SJCRH30 (cell line): ENCODE data around the gene MTG2. TPM values are rescaled to one million over a fixed set of nuclear protein-coding genes. Genes with fewer than 3 reads are reported as not detected.
A peak's percentile ranks its signal among the peaks of the same experiment; 100 is the strongest.

Experiments
- DNase-seq, 2 experiments: peaks; one replicate each; pipeline ENCODE4 v3.0.0-alpha.2; 2015 to 2020
- H3K27ac ChIP-seq: fragments of 250-450 bp; sonication (Bioruptor Pico); 2 replicates; pipeline ENCODE4 v1.5.1; 2020; ENCODE audit warnings: mild to moderate bottlenecking, moderate library complexity
- H3K27me3 ChIP-seq: fragments of 250-450 bp; sonication (Bioruptor Pico); 2 replicates; pipeline ENCODE4 v1.5.1; 2020; ENCODE audit warnings: mild to moderate bottlenecking, moderate library complexity
- H3K36me3 ChIP-seq: fragments of 250-450 bp; sonication (Bioruptor Pico); 2 replicates; pipeline ENCODE4 v1.5.1; 2020; ENCODE audit warnings: mild to moderate bottlenecking, moderate library complexity
- H3K4me1 ChIP-seq: fragments of 250-450 bp; sonication (Bioruptor Pico); 2 replicates; pipeline ENCODE4 v1.5.1; 2020; ENCODE audit warnings: mild to moderate bottlenecking, moderate library complexity
- H3K4me3 ChIP-seq: fragments of 250-450 bp; sonication (Bioruptor Pico); 2 replicates; pipeline ENCODE4 v1.5.1; 2020; ENCODE audit warnings: mild to moderate bottlenecking, moderate library complexity
- H3K9me3 ChIP-seq: fragments of 250-450 bp; sonication (Bioruptor Pico); replicated peaks from 2 replicates; pipeline ENCODE4 v1.5.1; 2020; ENCODE audit warnings: mild to moderate bottlenecking, moderate library complexity
- total RNA-seq: library from RNA; depleted of rRNA; stranded (reverse); fragments of >200 nt; shearing (Covaris generic); gene quantifications from 2 replicates; pipeline ENCODE4 v1.2.3, GENCODE V29; 2014

MTG2 gene
- total RNA-seq, 1 experiment from 2014 or later = 66.2 TPM

DNA sequence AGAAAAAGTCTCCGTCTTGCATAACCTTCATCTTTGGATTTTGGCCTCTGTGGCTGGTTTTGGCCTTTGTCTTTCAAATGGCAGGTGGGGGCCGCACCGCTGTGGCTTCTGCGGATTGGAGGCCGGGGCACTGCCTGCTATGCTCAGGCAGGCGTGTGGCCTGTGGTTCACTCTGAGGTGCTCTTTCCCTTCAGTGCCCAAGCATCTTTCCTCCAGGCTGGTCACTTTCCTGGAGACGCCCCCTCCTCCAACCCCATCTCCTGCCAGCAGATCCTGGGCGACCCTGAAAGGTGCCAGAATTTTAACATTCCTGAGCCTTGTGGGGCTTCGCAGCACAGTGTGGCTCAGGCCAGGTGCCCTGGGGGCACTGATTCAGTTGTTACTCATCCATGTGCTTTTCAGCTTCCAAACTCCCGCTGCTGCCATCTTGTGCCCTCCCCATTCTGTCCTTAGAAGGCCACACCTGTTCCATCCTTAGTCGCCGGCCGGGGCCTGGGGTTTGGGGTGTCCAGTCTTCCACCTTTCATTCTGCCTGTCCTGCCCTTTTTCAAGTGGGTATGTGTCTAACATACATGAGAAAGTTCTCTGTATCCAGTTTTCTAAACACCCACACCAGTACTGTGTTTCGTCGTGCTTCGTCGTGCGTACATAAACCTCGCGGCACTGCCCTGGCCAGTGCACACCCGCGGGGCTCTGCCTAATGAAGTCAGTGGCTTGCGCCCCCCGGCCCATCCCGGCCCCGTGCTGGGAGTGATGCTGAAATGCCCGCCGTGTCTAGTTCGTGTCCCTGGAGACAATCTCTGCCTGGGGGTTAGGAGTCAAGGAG, 27.2 kb upstream of the MTG2 start:
- peaks cover 3% of the 10 kb centered on the region; the same call in 1 of the 2 replicates for H3K9me3 ChIP-seq
- no peaks in the 10 kb centered on the region for H3K27me3 ChIP-seq
- H3K27ac ChIP-seq = no peak overlapping the region
- no peak for DNase-seq
- peaks cover 68% of the 10 kb centered on the region for H3K36me3 ChIP-seq
- H3K4me1 ChIP-seq = peaks cover 7% of the 10 kb centered on the region; the same call in 1 of the 2 replicates
- H3K4me3 ChIP-seq = no peak overlapping the region

- Histone ChIP-seq H3K27ac (no peak overlapping the region), H3K4me3 (no peak overlapping the region), H3K36me3 (peaks cover 68% of the 10 kb centered on the region), H3K4me1 (peaks cover 7% of the 10 kb centered on the region; the same call in 1 of the 2 replicates), H3K9me3 (peaks cover 3% of the 10 kb centered on the region; the same call in 1 of the 2 replicates), H3K27me3 (no peaks in the 10 kb centered on the region)
- DNase-seq = no peak
These were observed 26.6 kb upstream of the MTG2 start for GRCh38 chr20:62156254-62156556.

GRCh38 chr20:62156592-62157386, 26.0 kb upstream of the MTG2 start:
- Histone ChIP-seq H3K27ac (no peak overlapping the region), H3K36me3 (peaks cover 71% of the 10 kb centered on the region), H3K4me1 (peaks cover 7% of the 10 kb centered on the region; the same call in 1 of the 2 replicates), H3K9me3 (peaks cover 3% of the 10 kb centered on the region; the same call in 1 of the 2 replicates), H3K4me3 (no peak overlapping the region), H3K27me3 (no peaks in the 10 kb centered on the region)
- peak; percentile 88 to 90 for DNase-seq

- no peaks in the 10 kb centered on the region for H3K27me3 ChIP-seq
- no peak for DNase-seq
- H3K9me3 ChIP-seq = peaks cover 3% of the 10 kb centered on the region; the same call in 1 of the 2 replicates
- H3K27ac ChIP-seq = no peak overlapping the region
- no peak overlapping the region for H3K4me3 ChIP-seq
- H3K36me3 ChIP-seq = peaks cover 72% of the 10 kb centered on the region
- H3K4me1 ChIP-seq = peaks cover 7% of the 10 kb centered on the region; the same call in 1 of the 2 replicates
These were observed 25.3 kb upstream of the MTG2 start for GRCh38 chr20:62157387-62158087.

GRCh38 chr20:62158088-62158400, 24.8 kb upstream of the MTG2 start:
- Histone ChIP-seq H3K4me1 (peaks cover 7% of the 10 kb centered on the region; the same call in 1 of the 2 replicates), H3K27me3 (no peaks in the 10 kb centered on the region), H3K4me3 (no peak overlapping the region), H3K36me3 (peaks cover 72% of the 10 kb centered on the region), H3K27ac (no peak overlapping the region), H3K9me3 (peaks cover 3% of the 10 kb centered on the region; the same call in 1 of the 2 replicates)
- no peak for DNase-seq

GRCh38 chr20:62158541-62158940, 24.3 kb upstream of the MTG2 start:
- Histone ChIP-seq H3K4me3 (no peak overlapping the region), H3K36me3 (peaks cover 70% of the 10 kb centered on the region), H3K9me3 (0 out of 2 replicates have a peak, but pooled peaks cover under 1% of the 10 kb centered on the region), H3K4me1 (peaks cover 7% of the 10 kb centered on the region; the same call in 1 of the 2 replicates), H3K27me3 (no peaks in the 10 kb centered on the region), H3K27ac (no peak overlapping the region)
- DNase-seq = no peak

DNA sequence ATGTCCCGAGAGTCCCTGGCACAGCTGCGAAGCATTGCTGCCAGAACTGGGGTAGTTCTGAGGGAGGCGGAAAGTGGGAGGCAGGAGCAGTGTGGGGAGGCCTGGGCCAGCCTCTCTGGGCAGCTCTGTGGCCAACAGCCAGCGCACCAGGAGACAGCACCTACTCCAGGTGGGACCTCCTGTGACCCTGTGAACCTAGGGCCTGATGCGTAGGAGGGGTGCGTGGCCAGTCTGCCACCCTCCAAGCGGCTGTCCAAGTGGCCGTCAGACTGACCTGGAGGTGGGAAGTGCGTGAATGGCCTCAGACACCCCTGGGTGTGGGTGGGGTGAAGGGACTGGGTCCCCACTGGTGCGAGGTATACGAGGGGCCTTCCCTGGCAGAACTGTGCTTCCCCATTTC, 23.8 kb upstream of the MTG2 start:
- H3K4me3 ChIP-seq = no peak overlapping the region
- peaks cover 7% of the 10 kb centered on the region; the same call in 1 of the 2 replicates for H3K4me1 ChIP-seq
- peaks cover 70% of the 10 kb centered on the region for H3K36me3 ChIP-seq
- H3K27ac ChIP-seq = no peak overlapping the region
- no peak for DNase-seq
- no peaks in the 10 kb centered on the region for H3K27me3 ChIP-seq
- H3K9me3 ChIP-seq = no peaks in the 10 kb centered on the region

DNA sequence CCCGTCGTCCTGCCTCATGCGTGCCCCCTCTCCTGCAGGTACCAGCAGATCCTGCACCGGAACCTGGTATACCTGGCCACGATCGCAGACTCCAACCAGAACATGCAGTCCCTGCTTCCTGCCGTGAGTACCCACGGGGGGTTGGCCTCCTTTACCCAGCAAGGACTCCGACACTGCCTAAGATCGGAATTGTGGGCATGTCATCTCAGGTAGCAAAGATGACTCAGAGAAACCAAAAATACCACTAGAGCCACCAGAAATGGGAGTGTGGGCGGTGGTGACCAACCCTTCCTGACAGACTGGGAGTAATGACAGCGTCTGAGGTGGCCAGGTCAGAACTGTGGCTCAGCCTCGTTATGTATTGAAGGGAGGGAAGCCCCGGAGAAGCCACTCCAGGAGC, 23.0 kb upstream of the MTG2 start:
- Histone ChIP-seq H3K36me3 (peaks cover 70% of the 10 kb centered on the region), H3K4me1 (peaks cover 7% of the 10 kb centered on the region; the same call in 1 of the 2 replicates), H3K27ac (no peak overlapping the region), H3K9me3 (no peaks in the 10 kb centered on the region), H3K4me3 (no peak overlapping the region), H3K27me3 (no peaks in the 10 kb centered on the region)
- no peak for DNase-seq

DNA sequence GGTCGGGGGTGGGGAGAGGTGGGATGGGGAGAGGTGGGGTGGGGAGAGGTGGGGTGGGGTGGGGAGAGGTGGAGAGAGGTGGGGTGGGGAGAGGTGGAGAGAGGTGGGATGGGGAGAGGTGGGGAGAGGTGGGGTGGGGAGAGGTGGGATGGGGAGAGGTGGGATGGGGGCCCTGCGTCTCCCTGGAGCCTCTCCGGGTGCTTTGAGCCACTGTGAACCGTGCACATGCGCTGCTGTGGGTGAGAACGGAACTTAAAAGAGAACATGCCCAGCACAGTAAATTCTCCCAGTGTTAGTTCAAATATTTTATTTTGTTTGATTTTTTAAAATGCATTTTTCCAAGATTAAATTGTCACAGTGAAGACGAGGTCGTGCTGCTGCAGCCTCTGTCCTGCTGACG, 22.6 kb upstream of the MTG2 start:
- Histone ChIP-seq H3K4me1 (peaks cover 7% of the 10 kb centered on the region; the same call in 1 of the 2 replicates), H3K27ac (no peak overlapping the region), H3K4me3 (no peak overlapping the region), H3K36me3 (peaks cover 71% of the 10 kb centered on the region), H3K27me3 (no peaks in the 10 kb centered on the region), H3K9me3 (no peaks in the 10 kb centered on the region)
- DNase-seq = no peak

GRCh38 chr20:62160876-62161275, 22.0 kb upstream of the MTG2 start:
- Histone ChIP-seq H3K9me3 (no peaks in the 10 kb centered on the region), H3K27me3 (no peaks in the 10 kb centered on the region), H3K4me3 (no peak overlapping the region), H3K36me3 (peaks cover 72% of the 10 kb centered on the region), H3K27ac (no peak overlapping the region), H3K4me1 (peaks cover 1% of the 10 kb centered on the region; the same call in 1 of the 2 replicates)
- DNase-seq = no peak

DNA sequence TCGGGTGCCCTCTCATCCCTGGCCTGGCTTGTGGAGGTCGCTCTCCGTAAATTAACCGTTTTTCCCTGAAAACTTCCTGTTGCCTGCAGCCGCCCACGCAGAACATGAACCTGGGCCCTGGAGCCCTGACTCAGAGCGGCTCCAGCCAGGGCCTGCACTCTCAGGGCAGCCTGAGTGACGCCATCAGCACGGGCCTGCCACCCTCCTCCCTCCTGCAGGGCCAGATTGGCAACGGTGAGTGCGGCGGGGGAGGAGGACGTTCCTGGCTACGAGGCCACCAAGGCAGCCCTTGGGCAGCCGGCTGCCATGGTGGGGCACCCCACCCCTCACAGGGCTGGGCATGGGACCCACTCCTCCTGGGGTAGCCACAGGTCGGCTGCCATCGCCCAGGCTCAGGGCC, 21.5 kb upstream of the MTG2 start:
- DNase-seq = no peak
- Histone ChIP-seq H3K4me3 (no peak overlapping the region), H3K27me3 (no peaks in the 10 kb centered on the region), H3K4me1 (peaks cover 3% of the 10 kb centered on the region; the same call in 1 of the 2 replicates), H3K36me3 (peaks cover 76% of the 10 kb centered on the region), H3K27ac (no peak overlapping the region), H3K9me3 (no peaks in the 10 kb centered on the region)

DNA sequence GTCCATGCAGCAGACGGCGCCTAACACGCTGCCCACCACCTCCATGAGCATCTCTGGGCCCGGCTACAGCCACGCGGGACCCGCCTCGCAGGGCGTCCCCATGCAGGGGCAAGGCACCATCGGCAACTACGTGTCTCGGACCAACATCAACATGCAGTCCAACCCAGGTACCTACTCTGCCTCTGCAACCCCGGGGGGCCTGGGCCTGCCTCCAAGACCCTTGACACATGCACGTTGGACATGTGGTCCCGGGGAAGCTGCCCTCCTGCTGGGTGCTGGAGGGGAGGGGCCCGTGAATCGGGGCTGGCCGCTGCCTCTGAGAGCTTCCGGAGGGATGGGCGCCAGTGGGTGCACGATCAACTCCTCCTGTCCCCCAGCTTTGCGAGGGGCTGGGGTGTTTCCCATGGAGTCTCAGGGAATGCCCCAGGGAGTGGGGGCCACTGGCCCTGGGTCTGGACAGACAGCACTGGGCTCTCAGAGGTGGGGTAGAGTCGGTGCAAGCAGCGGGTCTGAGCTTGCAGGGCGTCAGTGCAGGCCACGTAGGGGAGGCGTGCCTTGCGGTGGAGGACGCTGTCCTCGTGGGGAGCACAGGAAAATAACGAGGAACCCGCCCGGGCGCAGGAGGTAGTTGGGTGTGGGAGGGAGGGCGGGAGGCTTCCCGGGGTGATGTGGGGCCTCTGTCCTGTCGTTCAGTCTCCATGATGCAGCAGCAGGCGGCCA, 19.9 kb upstream of the MTG2 start:
- H3K4me1 ChIP-seq = peaks cover 5% of the 10 kb centered on the region; the same call in 1 of the 2 replicates
- H3K36me3 ChIP-seq = peaks cover 78% of the 10 kb centered on the region
- no peaks in the 10 kb centered on the region for H3K27me3 ChIP-seq
- H3K27ac ChIP-seq = no peak overlapping the region
- H3K9me3 ChIP-seq = no peaks in the 10 kb centered on the region
- no peak overlapping the region for H3K4me3 ChIP-seq
- DNase-seq = no peak

DNA sequence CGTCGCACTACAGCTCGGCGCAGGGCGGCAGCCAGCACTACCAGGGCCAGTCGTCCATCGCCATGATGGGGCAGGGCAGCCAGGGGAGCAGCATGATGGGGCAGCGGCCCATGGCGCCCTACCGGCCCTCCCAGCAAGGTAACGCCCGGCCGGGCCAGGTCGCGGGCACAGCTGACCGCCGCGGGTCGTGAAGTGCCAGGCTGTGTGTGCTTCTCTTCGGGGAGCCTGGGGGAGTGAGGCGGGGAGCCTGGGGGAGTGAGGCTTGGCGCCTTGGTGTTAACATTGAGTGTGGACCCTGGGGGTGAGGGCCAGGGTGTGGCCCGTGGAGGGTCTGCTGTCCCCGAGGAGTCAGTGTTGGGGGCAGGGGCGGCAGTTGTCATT, 19.4 kb upstream of the MTG2 start:
- Histone ChIP-seq H3K9me3 (no peaks in the 10 kb centered on the region), H3K4me3 (no peak overlapping the region), H3K36me3 (peaks cover 78% of the 10 kb centered on the region), H3K4me1 (peaks cover 5% of the 10 kb centered on the region; the same call in 1 of the 2 replicates), H3K27me3 (no peaks in the 10 kb centered on the region), H3K27ac (no peak overlapping the region)
- DNase-seq = no peak
